Measurements from ENCODE around the gene LYPD3.
A peak's percentile ranks its signal among the peaks of the same experiment; 100 is the strongest.

LYPD3 gene

GRCh38 chr19:43498233-43498842, 32.9 kb upstream of the LYPD3 start:
- Mint-ChIP-seq H3K9me3 (no peaks in the 10 kb centered on the region), H3K27ac (no peak overlapping the region), H3K4me3 (no peak overlapping the region), H3K4me1 (peaks cover 19% of the 10 kb centered on the region), H3K27me3 (no peaks in the 10 kb centered on the region), H3K36me3 (peaks cover 20% of the 10 kb centered on the region)
- DNase-seq, result no peak
- CTCF ChIA-PET, result no interaction called here

GRCh38 chr19:43496960-43497359, 31.6 kb upstream of the LYPD3 start:
- Mint-ChIP-seq H3K9me3 (no peaks in the 10 kb centered on the region), H3K27ac (peak overlapping the region; percentile 56), H3K4me1 (peaks cover 6% of the 10 kb centered on the region), H3K4me3 (no peak overlapping the region), H3K36me3 (peaks cover 15% of the 10 kb centered on the region), H3K27me3 (no peaks in the 10 kb centered on the region)
- DNase-seq, result no peak
- CTCF ChIA-PET, result no interaction called here

- CTCF ChIA-PET, result interaction anchor here (0.7 to 2.1 kb wide), 3 partner anchors 9 to 48 kb away, joined by 3 to 7 read pairs (median 3); partner anchors contain the start of gene PHLDB3
Measured at GRCh38 chr19:43495082-43495481, 29.7 kb upstream of the LYPD3 start.

GRCh38 chr19:43490759-43491158, 25.4 kb upstream of the LYPD3 start:
- Mint-ChIP-seq H3K27ac (no peak overlapping the region), H3K9me3 (no peaks in the 10 kb centered on the region), H3K27me3 (no peaks in the 10 kb centered on the region), H3K4me3 (no peak overlapping the region), H3K4me1 (no peaks in the 10 kb centered on the region), H3K36me3 (peaks cover 7% of the 10 kb centered on the region)
- CTCF ChIA-PET, result interaction anchor here (0.6 kb wide), 1 partner anchor 58 kb away, joined by 3 read pairs; no protein-coding TSS in a partner anchor
- no peak for DNase-seq

More at GRCh38 chr19:43495082-43495481, 29.7 kb upstream of the LYPD3 start:
- no peak overlapping the region for H3K4me3 Mint-ChIP-seq
- no peak overlapping the region for H3K27ac Mint-ChIP-seq
- DNase-seq, result no peak
- no peaks in the 10 kb centered on the region for H3K4me1 Mint-ChIP-seq
- H3K27me3 Mint-ChIP-seq, result no peaks in the 10 kb centered on the region
- no peaks in the 10 kb centered on the region for H3K9me3 Mint-ChIP-seq
- H3K36me3 Mint-ChIP-seq, result peaks cover 11% of the 10 kb centered on the region

GRCh38 chr19:43489979-43490599, 24.7 kb upstream of the LYPD3 start:
- CTCF ChIA-PET, result interaction anchor here (0.6 kb wide), 1 partner anchor 57 kb away, joined by 3 read pairs; no protein-coding TSS in a partner anchor
- H3K27ac Mint-ChIP-seq, result no peak overlapping the region
- H3K4me3 Mint-ChIP-seq, result no peak overlapping the region
- H3K4me1 Mint-ChIP-seq, result no peaks in the 10 kb centered on the region
- H3K27me3 Mint-ChIP-seq, result no peaks in the 10 kb centered on the region
- no peak for DNase-seq
- no peaks in the 10 kb centered on the region for H3K9me3 Mint-ChIP-seq
- H3K36me3 Mint-ChIP-seq, result peaks cover 4% of the 10 kb centered on the region

- DNase-seq, result no peak
- CTCF ChIA-PET, result no interaction called here
- Mint-ChIP-seq H3K27ac (no peak overlapping the region), H3K36me3 (peaks cover under 1% of the 10 kb centered on the region), H3K4me1 (no peaks in the 10 kb centered on the region), H3K27me3 (no peaks in the 10 kb centered on the region), H3K9me3 (no peaks in the 10 kb centered on the region), H3K4me3 (no peak overlapping the region)
Measured at GRCh38 chr19:43489310-43489709, 23.9 kb upstream of the LYPD3 start.

GRCh38 chr19:43488179-43488578, 22.8 kb upstream of the LYPD3 start:
- DNase-seq, result no peak
- Mint-ChIP-seq H3K27me3 (no peaks in the 10 kb centered on the region), H3K4me1 (no peaks in the 10 kb centered on the region), H3K36me3 (no peaks in the 10 kb centered on the region), H3K4me3 (no peak overlapping the region), H3K27ac (no peak overlapping the region), H3K9me3 (no peaks in the 10 kb centered on the region)
- CTCF ChIA-PET, result interaction anchor here (0.6 to 2.3 kb wide), 2 partner anchors 31 to 49 kb away, joined by 3 to 7 read pairs; no protein-coding TSS in a partner anchor

GRCh38 chr19:43486412-43486811, 21.0 kb upstream of the LYPD3 start:
- Mint-ChIP-seq H3K27me3 (no peaks in the 10 kb centered on the region), H3K4me1 (no peaks in the 10 kb centered on the region), H3K9me3 (no peaks in the 10 kb centered on the region), H3K4me3 (no peak overlapping the region), H3K36me3 (no peaks in the 10 kb centered on the region), H3K27ac (no peak overlapping the region)
- CTCF ChIA-PET, result interaction anchor here (2.3 kb wide), 1 partner anchor 33 kb away, joined by 7 read pairs; no protein-coding TSS in a partner anchor
- no peak for DNase-seq

GRCh38 chr19:43485951-43486350, 20.5 kb upstream of the LYPD3 start:
- no peak overlapping the region for H3K4me3 Mint-ChIP-seq
- CTCF ChIA-PET, result interaction anchor here (0.9 to 2.3 kb wide), 2 partner anchors 33 to 34 kb away, joined by 3 to 7 read pairs; no protein-coding TSS in a partner anchor
- H3K36me3 Mint-ChIP-seq, result no peaks in the 10 kb centered on the region
- H3K27me3 Mint-ChIP-seq, result no peaks in the 10 kb centered on the region
- no peak for DNase-seq
- H3K27ac Mint-ChIP-seq, result no peak overlapping the region
- no peaks in the 10 kb centered on the region for H3K4me1 Mint-ChIP-seq
- H3K9me3 Mint-ChIP-seq, result no peaks in the 10 kb centered on the region

GRCh38 chr19:43483281-43483680, 17.9 kb upstream of the LYPD3 start:
- no peaks in the 10 kb centered on the region for H3K9me3 Mint-ChIP-seq

GRCh38 chr19:43482193-43482592, 16.8 kb upstream of the LYPD3 start:
- H3K4me3 Mint-ChIP-seq, result no peak overlapping the region
- no peaks in the 10 kb centered on the region for H3K4me1 Mint-ChIP-seq
- CTCF ChIA-PET, result no interaction called here
- DNase-seq, result no peak
- no peak overlapping the region for H3K27ac Mint-ChIP-seq
- no peaks in the 10 kb centered on the region for H3K9me3 Mint-ChIP-seq
- peaks cover 3% of the 10 kb centered on the region for H3K36me3 Mint-ChIP-seq
- no peaks in the 10 kb centered on the region for H3K27me3 Mint-ChIP-seq

More at GRCh38 chr19:43483281-43483680, 17.9 kb upstream of the LYPD3 start:
- CTCF ChIA-PET, result interaction anchor here (0.9 to 1.3 kb wide), 3 partner anchors 25 to 38 kb away, joined by 3 to 4 read pairs (median 3); no protein-coding TSS in a partner anchor
- Mint-ChIP-seq H3K27me3 (no peaks in the 10 kb centered on the region), H3K27ac (no peak overlapping the region), H3K36me3 (no peaks in the 10 kb centered on the region), H3K4me1 (no peaks in the 10 kb centered on the region), H3K4me3 (no peak overlapping the region)
- no peak for DNase-seq

GRCh38 chr19:43481701-43482100, 16.3 kb upstream of the LYPD3 start:
- no peak overlapping the region for H3K27ac Mint-ChIP-seq
- CTCF ChIA-PET, result no interaction called here
- DNase-seq, result no peak
- H3K4me1 Mint-ChIP-seq, result no peaks in the 10 kb centered on the region
- peaks cover 3% of the 10 kb centered on the region for H3K36me3 Mint-ChIP-seq
- H3K9me3 Mint-ChIP-seq, result no peaks in the 10 kb centered on the region
- no peaks in the 10 kb centered on the region for H3K27me3 Mint-ChIP-seq
- no peak overlapping the region for H3K4me3 Mint-ChIP-seq

GRCh38 chr19:43480574-43480973, 15.2 kb upstream of the LYPD3 start:
- Mint-ChIP-seq H3K9me3 (no peaks in the 10 kb centered on the region), H3K36me3 (peaks cover 4% of the 10 kb centered on the region), H3K27ac (no peak overlapping the region), H3K27me3 (no peaks in the 10 kb centered on the region), H3K4me3 (no peak overlapping the region), H3K4me1 (peaks cover 5% of the 10 kb centered on the region)
- CTCF ChIA-PET, result no interaction called here
- no peak for DNase-seq

GRCh38 chr19:43479961-43480561, 14.7 kb upstream of the LYPD3 start:
- DNase-seq, result no peak
- Mint-ChIP-seq H3K36me3 (peaks cover 7% of the 10 kb centered on the region), H3K27ac (no peak overlapping the region), H3K27me3 (no peaks in the 10 kb centered on the region), H3K4me1 (peaks cover 10% of the 10 kb centered on the region), H3K9me3 (no peaks in the 10 kb centered on the region), H3K4me3 (no peak overlapping the region)
- CTCF ChIA-PET, result interaction anchor here (1.3 kb wide), 1 partner anchor 39 kb away, joined by 4 read pairs; no protein-coding TSS in a partner anchor
